Activated CD4-positive, alpha-beta T cell treated with anti-CD3 and anti-CD28 coated beads, Interleukin-2, Interleukin-4, amounts not matched to agents 100 ng/mL and 50 ng/mL, durations not matched to agents 16 hours and 8 hours (primary cell): Measurements from ENCODE around the gene KIF5C.
"Not testable (repeated sequence)": the region's sequence is repeated elsewhere in the genome, so short reads cannot be mapped to it uniquely, and the experiment has no call there.

ENCODE experiments used
- DNase-seq: peaks from one replicate; pipeline ENCODE4 v3.0.0-alpha.2; 2020; ENCODE audit warnings: low spot score

KIF5C gene

DNA sequence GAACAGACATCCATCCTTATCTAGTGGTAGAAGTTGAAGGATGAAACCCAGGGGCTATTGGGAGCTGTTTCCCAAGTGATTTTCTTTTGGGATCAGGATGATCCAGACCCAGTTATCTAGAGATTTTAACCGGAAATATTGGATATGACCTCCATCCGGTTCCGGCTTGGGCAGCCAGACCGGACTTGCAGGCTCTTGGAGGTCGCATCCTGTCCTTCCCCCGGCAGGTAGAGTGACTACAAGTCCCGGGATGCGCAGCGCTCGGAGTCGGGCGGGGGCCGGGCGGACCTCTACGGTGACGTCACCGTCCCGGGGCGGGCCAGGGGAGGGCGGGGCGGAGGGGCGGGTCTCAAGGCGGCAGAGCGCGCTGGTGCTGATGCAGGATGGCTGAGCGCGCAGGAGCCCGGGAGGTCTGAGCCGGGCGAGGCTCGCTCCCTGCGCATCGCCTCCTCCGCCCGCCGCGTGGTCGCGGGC is at the start of gene KIF5C:
TSS of gene KIF5C (plus strand) at position 360 of the 474 bp plus-strand sequence. CDS start 391 bp downstream, outside the sequence.
- peak; percentile 94 for DNase-seq

- no peak for DNase-seq
Measured at GRCh38 chr2:148826791-148827190, 48.2 kb upstream of the KIF5C start.

DNA sequence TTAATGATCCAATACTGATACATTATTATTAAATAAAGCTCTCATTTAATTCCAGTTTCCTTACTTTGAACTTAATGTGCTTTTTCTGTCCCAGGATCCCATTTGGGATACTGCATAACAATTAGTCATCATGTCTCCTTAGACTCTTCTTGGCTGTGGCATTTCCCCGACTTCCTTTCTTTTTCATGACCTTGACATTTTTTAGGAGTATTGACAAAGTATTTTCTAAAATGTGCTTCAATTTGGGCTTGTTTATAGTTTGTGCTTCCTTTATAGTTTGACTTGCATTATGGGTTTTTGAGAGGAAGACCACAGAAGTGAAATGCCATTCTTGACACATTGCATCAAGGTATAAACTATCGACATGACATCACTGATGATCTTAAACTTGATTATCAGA is 46.1 kb upstream of the KIF5C start:
- DNase-seq = no peak

DNA sequence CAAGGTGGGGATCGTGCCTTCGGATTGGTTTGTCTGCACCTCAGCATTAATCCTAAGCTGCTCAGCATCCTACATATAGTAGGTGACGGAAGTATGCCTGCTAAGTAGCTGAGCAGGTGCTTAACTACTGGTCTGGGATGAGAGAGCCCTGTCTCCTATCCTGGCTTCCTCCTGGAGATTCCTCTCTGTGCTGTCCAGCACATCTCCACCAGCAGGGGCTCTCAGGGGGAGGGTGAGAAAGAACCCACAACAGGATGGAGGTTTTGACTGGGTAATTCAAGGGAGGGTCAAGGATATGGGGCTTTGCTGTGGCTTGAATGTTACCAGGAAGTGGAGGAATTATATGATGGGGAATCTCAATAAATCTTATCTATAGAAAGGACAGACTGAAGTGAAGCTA is 45.4 kb upstream of the KIF5C start:
- DNase-seq = no peak

- DNase-seq = no peak
Measured at GRCh38 chr2:148832637-148833036, 42.4 kb upstream of the KIF5C start.

DNA sequence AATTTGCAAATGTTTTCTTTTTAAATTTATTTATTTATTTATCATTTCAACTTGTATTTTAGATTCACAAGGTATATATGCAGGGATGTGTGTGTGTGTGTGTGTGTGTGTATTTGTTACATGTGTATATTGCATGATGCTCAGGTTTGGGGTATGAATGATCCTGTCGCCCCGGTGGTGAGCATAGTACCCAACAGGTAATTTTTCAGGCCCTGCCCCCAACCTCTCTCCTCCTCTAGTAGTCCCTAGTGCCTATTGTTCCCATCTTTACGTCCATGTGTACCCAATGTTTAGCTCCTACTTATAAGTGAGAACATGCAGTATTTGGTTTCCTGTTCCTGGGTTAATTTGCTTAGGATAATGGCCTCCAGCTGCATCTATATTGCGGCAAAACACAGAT is 33.0 kb upstream of the KIF5C start:
- DNase-seq = no peak

GRCh38 chr2:148848146-148848545 is 26.9 kb upstream of the KIF5C start:
- no peak for DNase-seq

- no peak for DNase-seq
Measured at GRCh38 chr2:148853458-148853857, 21.6 kb upstream of the KIF5C start.

DNA sequence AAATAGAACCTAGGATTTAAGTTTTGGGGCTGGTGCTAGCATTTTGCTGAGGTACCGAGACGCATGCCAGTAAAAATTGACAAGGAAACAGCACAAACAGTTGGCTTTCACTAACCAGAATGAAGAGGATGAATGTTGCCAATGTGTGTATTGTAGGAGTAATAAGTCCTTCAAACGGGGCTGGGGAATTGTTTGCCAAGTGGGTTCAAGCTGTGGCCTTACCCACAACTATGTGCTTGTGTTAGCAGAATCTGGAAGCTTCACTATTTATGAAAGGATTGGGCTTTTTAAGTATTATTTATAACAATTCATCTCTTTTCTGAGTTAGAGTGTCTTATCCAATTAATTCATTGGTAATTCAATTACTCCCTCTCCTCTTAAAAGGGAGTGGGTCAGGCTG is 15.0 kb upstream of the KIF5C start:
- DNase-seq = no peak

- DNase-seq = no peak
Measured at GRCh38 chr2:148861367-148861766, 13.7 kb upstream of the KIF5C start.

GRCh38 chr2:148862478-148862877 is 12.5 kb upstream of the KIF5C start:
- not testable (repeated sequence) for DNase-seq

DNA sequence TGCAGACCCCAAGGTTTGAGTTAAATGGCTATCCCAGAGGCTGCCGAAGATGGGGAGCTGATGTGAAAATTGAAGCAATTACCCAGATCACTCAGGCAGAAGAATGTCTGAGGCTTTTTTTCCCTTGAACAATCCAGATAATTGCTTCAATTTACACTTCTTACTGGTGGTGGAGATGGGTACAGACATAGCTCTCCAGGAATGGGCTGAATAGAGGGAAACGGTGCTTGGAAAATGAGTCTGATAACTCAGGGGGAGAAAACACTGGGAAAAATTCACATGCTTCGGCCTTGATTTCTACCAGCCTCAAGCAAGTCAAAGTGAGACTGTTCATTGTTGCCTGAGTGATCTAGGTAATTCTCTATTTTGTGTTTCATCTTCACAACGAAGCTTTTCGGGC is 9.5 kb upstream of the KIF5C start:
- no peak for DNase-seq

DNA sequence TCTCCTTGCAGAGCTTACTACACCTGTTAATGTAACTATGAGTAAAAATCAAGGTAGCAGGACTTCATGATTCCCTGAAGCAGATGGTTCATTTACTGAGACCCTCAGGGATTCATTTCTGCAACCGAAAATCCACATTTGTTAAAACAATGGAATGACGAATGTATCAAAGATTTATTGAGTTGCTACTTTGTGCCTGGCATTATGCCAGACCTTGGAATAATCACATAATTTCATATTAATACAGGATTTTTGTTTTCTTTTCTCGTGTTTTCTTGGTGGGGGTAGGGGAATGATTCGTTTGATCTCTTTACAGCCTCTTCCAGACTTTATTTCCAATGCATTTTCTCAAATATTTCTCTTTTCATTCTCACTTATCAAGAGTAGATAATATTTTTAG is 8.9 kb upstream of the KIF5C start:
- no peak for DNase-seq

DNA sequence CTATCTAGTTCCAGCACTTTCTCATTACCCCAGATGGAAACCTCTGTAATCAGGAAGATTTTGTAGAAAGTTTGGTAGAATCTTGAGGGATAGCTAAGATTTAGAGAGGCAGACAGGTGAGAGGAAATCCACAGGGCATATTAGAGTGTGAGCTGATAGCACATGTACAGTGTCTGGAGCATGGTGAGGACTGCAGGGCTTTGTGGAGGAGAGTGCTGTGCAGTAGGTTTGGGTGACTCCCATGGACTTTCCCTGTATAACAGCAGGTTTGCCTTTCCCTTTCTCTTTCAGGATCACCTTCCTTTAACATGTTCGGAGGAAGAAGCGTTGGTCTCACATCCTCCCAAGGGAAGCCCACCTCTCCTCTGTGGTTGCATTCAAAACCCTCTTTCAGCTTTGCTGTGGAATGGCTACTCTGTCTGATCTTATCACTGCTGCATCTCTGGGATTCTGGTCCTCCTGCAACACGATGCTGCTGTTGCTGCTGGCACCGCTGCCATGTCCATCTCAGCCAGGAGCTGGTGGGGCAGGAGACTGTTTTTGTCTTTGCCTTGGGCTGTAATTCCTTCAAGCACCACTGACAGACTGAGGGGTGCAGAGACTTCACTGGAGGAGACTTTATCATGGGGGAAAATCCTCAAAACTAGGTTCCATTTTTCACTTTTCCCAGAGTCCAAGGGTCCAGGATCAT is 7.8 kb upstream of the KIF5C start:
- no peak for DNase-seq

DNA sequence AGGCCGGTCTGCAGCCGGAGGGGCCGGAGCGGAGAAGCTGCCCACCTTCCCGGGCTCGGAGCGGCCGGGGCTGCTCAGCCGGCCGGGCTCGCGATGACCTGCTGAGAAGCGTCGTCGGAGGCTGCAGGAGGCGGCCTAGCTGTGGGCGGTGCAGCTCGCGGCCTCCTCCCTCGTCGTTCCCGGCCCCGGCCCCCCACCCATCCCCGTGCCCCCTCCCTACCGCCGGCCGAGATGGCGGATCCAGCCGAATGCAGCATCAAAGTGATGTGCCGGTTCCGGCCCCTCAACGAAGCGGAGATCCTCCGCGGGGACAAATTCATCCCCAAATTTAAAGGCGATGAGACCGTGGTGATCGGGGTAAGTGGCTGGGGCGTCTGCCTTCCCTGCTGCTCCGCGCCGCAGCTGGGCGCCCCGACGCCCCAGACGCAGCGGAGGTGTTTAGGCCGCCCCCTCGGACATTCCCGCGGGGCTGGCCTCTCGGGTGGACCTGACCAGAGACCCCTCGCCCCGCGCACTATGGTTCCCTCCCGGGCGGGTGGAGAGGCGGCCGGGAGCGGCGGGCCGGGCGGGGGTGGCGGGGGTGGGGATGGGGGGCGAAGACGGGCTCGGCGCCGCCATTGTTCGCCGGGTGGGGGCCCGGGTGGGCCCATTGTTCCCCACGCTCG is 492 bp downstream of the KIF5C start:
- DNase-seq = no peak

DNA sequence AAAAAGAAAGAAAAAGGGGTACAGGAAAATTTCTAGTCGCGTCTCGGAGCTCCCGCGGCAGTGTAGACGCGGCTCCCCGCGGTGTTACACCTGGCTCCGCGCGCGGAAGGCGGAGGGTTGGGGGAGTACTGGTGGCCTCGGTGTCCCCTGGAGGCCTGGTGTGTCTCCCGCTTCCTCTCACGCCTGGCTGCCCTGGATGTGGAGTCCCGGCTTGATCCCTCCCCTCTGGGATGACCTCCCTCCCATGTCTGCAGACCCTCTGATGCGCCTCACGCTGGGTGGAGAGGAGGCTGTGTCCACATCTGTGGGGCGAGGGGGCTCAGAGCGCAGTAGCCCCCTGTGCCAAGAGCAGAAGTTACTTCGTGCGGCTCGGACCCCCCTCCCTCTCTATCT is 1.2 kb downstream of the KIF5C start:
- DNase-seq = no peak

GRCh38 chr2:148876595-148877402 is 1.8 kb downstream of the KIF5C start:
- DNase-seq = peak; percentile 74

DNA sequence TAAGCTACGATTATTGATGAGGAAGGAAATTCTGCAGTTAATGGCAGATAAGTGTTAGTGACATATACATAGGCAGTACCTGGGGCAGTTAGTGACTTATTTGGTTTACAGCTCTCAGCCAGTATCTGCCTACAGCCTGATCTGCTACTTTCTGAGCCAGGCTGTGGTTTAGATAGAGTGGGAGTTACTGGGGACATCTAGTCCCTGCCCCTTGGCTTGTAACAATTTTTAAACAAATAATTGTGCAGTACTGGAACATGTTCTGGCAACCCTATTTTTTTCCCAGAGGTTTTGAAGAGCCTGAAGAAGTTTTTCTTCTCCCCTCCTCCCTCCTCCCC is 2.3 kb downstream of the KIF5C start:
- no peak for DNase-seq

- no peak for DNase-seq
Measured at GRCh38 chr2:148880636-148881035, 5.6 kb downstream of the KIF5C start.

- DNase-seq = no peak
Measured at GRCh38 chr2:148882051-148882450, 7.0 kb downstream of the KIF5C start.

DNA sequence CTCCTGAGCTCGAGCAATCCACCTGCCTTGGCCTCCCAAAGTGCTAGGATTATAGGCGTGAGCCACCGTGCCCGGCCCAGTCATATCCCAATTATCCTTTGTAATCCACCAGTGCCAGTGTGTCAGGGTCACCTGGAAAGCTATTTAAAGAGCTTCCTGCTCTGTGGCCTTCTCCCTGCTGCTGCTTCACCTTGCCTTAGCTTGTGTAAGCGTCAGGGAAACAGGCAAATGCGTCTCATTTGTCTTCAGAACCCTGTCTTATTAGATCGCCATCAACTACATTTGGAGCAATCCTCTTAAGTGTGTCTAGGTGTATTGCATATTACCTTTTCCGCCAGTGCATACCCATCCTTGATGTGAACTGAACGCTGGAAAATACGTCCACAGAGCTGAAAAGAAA is 10.2 kb downstream of the KIF5C start:
- no peak for DNase-seq

DNA sequence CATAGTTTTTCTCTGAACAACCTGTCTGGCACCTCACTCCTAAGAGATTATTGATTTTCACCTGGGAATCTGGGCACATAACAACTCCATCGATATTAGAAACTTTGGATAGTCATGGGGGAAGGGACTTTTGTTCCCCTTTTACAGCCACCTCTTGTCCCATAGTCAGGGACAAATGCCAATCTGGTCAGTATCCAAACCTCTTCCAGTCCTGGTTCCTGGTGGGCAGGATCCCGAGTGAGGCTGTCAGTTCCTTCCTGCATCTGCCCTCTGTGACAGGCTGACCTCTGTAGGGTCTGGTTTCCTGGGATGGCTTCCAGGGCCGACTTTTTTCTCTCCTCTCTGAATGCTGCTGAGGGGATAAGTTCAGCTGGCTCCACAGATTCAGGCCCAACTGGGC is 11.0 kb downstream of the KIF5C start:
- DNase-seq = no peak

- DNase-seq = no peak
Measured at GRCh38 chr2:148887350-148888002, 12.4 kb downstream of the KIF5C start.
